Heart right ventricle (tissue), 16 donors: ENCODE data around the gene GPR3. TPM values are rescaled to one million over a fixed set of nuclear protein-coding genes. Genes with fewer than 3 reads are reported as not detected.

Experiments
- ATAC-seq, 8 donors: fragments of 200-7000 bp; cut with Tn5 transposase; one replicate each; pipeline ENCODE4 v1.9.1; 2020; ENCODE audit warnings: mild to moderate bottlenecking in 8 of 8, moderate library complexity in 8 of 8, moderate number of reproducible peaks in 1 of 8
- DNase-seq, 2 donors: peaks; one replicate each; pipeline ENCODE4 v3.0.0-alpha.2; 2020
- H3K27ac ChIP-seq, 10 donors: fragments of 200-600 bp; sonication (generic) in 2 of 10; one replicate each; pipeline versions ENCODE4 v1.5.0 to v1.8.0; 2020 to 2022; ENCODE audit warnings: mild to moderate bottlenecking in 3 of 10
- H3K27me3 ChIP-seq, 7 donors: fragments of 200-600 bp; one replicate each; pipeline ENCODE4 v1.8.0; 2021 to 2022; ENCODE audit warnings: mild to moderate bottlenecking in 2 of 7
- H3K36me3 ChIP-seq, 9 donors: fragments of 200-600 bp; sonication (generic) in 1 of 9; one replicate each; pipeline versions ENCODE4 v1.5.0 to v1.8.0; 2020 to 2022; ENCODE audit warnings: mild to moderate bottlenecking in 2 of 9
- H3K4me1 ChIP-seq, 9 donors: fragments of 200-600 bp; sonication (generic) in 1 of 9; one replicate each; pipeline versions ENCODE4 v1.5.0 to v1.8.0; 2020 to 2022; ENCODE audit warnings: mild to moderate bottlenecking in 4 of 9
- H3K4me3 ChIP-seq, 10 donors: fragments of 200-600 bp; sonication (generic) in 2 of 10; one replicate each; pipeline versions ENCODE4 v1.5.0 to v1.8.0; 2020 to 2022; ENCODE audit warnings: mild to moderate bottlenecking in 7 of 10, moderate library complexity in 2 of 10
- H3K9me3 ChIP-seq, 11 donors: fragments of 200-600 bp in 10 of 11; sonication (generic) in 2 of 11; one replicate each; pipeline versions ENCODE4 v1.5.0 to v1.8.0; 2013 to 2022; ENCODE audit warnings: mild to moderate bottlenecking in 2 of 11, control low read depth in 1 of 11, moderate library complexity in 1 of 11
- CTCF ChIP-seq, 9 donors: fragments of 200-600 bp; sonication (generic) in 2 of 9; IDR thresholded peaks; one replicate each; pipeline versions ENCODE4 v1.5.0 to v1.8.0; 2021 to 2022; ENCODE audit warnings: antibody characterized with exemption in 9 of 9, mild to moderate bottlenecking in 5 of 9, moderate library complexity in 1 of 9
- WGBS, 2 donors: extraction: QIAGEN DNeasy Blood & Tissue Kit; methylation state at CpG; one replicate each; pipeline ENCODE4 v1.1.7; 2013; ENCODE audit warnings: inconsistent platforms in 1 of 2; 5-methylcytosine and 5-hydroxymethylcytosine counted together
- intact Hi-C, 10 donors: fragments of 100-400 bp; cut with DNase I; formaldehyde crosslinking; loops; one replicate each; pipeline versions ENCODE4 v1.11.1 to v1.14.2; 2022
- polyA plus RNA-seq, 2 donors: library from polyadenylated mRNA; stranded (reverse); fragments of 200-250 nt; gene quantifications; one replicate each; pipeline ENCODE4 v1.2.3, GENCODE V29; 2013
- total RNA-seq, 10 donors: library from RNA; stranded (reverse); fragmentation: NEBNext Ultra II Directional in 3 of 10; extraction: Animal tissue kit (Norgen Biotek cat#: 25700) in 3 of 10; gene quantifications; one replicate each; pipeline versions ENCODE4 v1.2.1 to v1.2.4, GENCODE V29; 2021 to 2023
- donor health status: Arrhythmogenic right ventricular cardiomyopathy.
- donor health status: ischemic (EF 13 %, LVEDD 7.1; RV severe dilation, severe dysfunction).
- donor health status: healthy with polysubstance abuse.
- donor health status: DM: no; HTN: yes; CAD: no.
- donor health status: DM: no; HTN: no; CAD: no.
- donor health status: ischemic (EF 25% LVEDD 6.9; RV normal size, moderate dysfunction).
- donor health status: ischemic (EF 25% LVEDD 5.7; RV mildly dilated, moderate dysfunction).
- donor health status: healthy.
- donor health status: DM: yes; HTN: yes; CAD: no.
- donor health status: Ischemic cardiomyopathy.
- donor health status: ischemic (EF 35%, LVEDD 5.7; RV mildly dilated, moderate dysfunction).
- donor health status: nonischemic (EF 11% LVEDD 7.7; RV severe dilation, severe dysfunction).
- donor health status: DM: yes; HTN: yes; CAD: no.
- donor health status: PGD.
- donor health status: ischemic (EF 29% LVEDD 5.4; RV normal size, mild dysfunction).
- donor health status: nonischemic (EF 23%, LVEDD 6.1; RV moderate dilation, normal function).

The GPR3 gene
- total and polyA plus RNA-seq, 12 donors, result 0.27 to 3.4 (median 0.42) TPM; not detected in 1

GRCh38 chr1:27408151-27408550 lies 15.7 kb downstream of the GPR3 start:
- intact Hi-C loops, result loop anchor here in 2 of 10 donors (10.0 kb wide), 1 partner anchor 257 kb away; no protein-coding TSS in a partner anchor
- no peaks in the 10 kb centered on the region for H3K9me3 ChIP-seq
- H3K27me3 ChIP-seq, result no peaks in the 10 kb centered on the region

GRCh38 chr1:27409669-27410068 lies 17.2 kb downstream of the GPR3 start:
- 92 to 95% methylated on average over 11 of the region's 11 CpGs for WGBS, 2 donors
- TF ChIP-seq CTCF (IDR thresholded peaks at IDR 0.05), result no peak
- ATAC-seq (no peak), DNase-seq (no peak)
- no peak overlapping the region for H3K4me3 ChIP-seq
- intact Hi-C loops, result loop anchor here in 3 of 10 donors (10.0 kb wide), 2 partner anchors 195 to 255 kb away; partner anchors contain the start of gene AHDC1 (in 1 of the 3)
- H3K27ac ChIP-seq, result no peak overlapping the region
- H3K9me3 ChIP-seq, result no peaks in the 10 kb centered on the region
- peaks cover 13 to 53% (median 41%) of the 10 kb centered on the region in 9 donors for H3K4me1 ChIP-seq
- no peaks in the 10 kb centered on the region for H3K27me3 ChIP-seq
- H3K36me3 ChIP-seq, result peaks cover 0 to 95% (median 59%) of the 10 kb centered on the region in 9 donors

More at GRCh38 chr1:27408151-27408550, 15.7 kb downstream of the GPR3 start:
- H3K4me3 ChIP-seq, result no peak overlapping the region
- H3K27ac ChIP-seq, result peak overlapping the region in 3 of 10 donors; percentile 5 to 91 (median 90)
- DNase-seq (no peak), ATAC-seq (no peak)
- peaks cover 28 to 55% (median 46%) of the 10 kb centered on the region in 9 donors for H3K4me1 ChIP-seq
- WGBS, 2 donors, result 95 to 96% methylated on average over 9 of the region's 9 CpGs
- H3K36me3 ChIP-seq, result peaks cover 0 to 79% (median 45%) of the 10 kb centered on the region in 9 donors
- TF ChIP-seq CTCF (IDR thresholded peaks at IDR 0.05), result no peak

- Histone ChIP-seq H3K4me1 (peaks cover 7 to 43% (median 30%) of the 10 kb centered on the region in 9 donors), H3K36me3 (peaks cover 0 to 98% (median 68%) of the 10 kb centered on the region in 9 donors), H3K27me3 (no peaks in the 10 kb centered on the region), H3K27ac (no peak overlapping the region), H3K9me3 (no peaks in the 10 kb centered on the region), H3K4me3 (no peak overlapping the region)
- WGBS, 2 donors, result 76 to 87% methylated on average over 2 of the region's 2 CpGs
- ATAC-seq (no peak), DNase-seq (no peak)
- no peak for TF ChIP-seq CTCF (IDR thresholded peaks at IDR 0.05)
- intact Hi-C loops, result loop anchor here in 1 of 10 donors (10.0 kb wide), 1 partner anchor 194 kb away; the partner anchor contains the start of gene AHDC1
These were observed 18.3 kb downstream of the GPR3 start for GRCh38 chr1:27410709-27411108.

GRCh38 chr1:27412502-27412901 lies 20.1 kb downstream of the GPR3 start:
- no peak for TF ChIP-seq CTCF (IDR thresholded peaks at IDR 0.05)
- H3K4me1 ChIP-seq, result peaks cover 4 to 39% (median 30%) of the 10 kb centered on the region in 9 donors
- no peak for ATAC-seq
- intact Hi-C loops, result loop anchor here in 1 of 10 donors (10.0 kb wide), 1 partner anchor 192 kb away; the partner anchor contains the start of gene AHDC1
- no peak overlapping the region for H3K4me3 ChIP-seq
- no peaks in the 10 kb centered on the region for H3K9me3 ChIP-seq
- H3K27me3 ChIP-seq, result no peaks in the 10 kb centered on the region
- H3K36me3 ChIP-seq, result peaks cover 0 to 100% (median 73%) of the 10 kb centered on the region in 9 donors
- H3K27ac ChIP-seq, result peak overlapping the region in 6 of 10 donors; percentile 30 to 54 (median 36)
- DNase-seq, result no peak
- WGBS, 2 donors, result 87 to 93% methylated on average over 4 of the region's 4 CpGs
